B cell (primary cell): ENCODE measurements around the gene GDI2.

Experiments
- CTCF ChIP-seq: fragments of 200-600 bp; IDR thresholded peaks from one replicate; pipeline ENCODE4 v1.8.0; 2022; ENCODE audit warnings: antibody characterized with exemption, mild to moderate bottlenecking
- EZH2 ChIP-seq: IDR thresholded peaks from 2 replicates; pipeline ENCODE4 v1.6.1; 2012; ENCODE audit warnings: borderline replicate concordance, low read depth, mild to moderate bottlenecking, moderate library complexity, low read length; ENCODE audit not compliant: insufficient read depth, poor library complexity, severe bottlenecking

- TF ChIP-seq CTCF (no peak), EZH2 (no peak)
Measured at GRCh38 chr10:5829267-5829666, 16.0 kb upstream of the GDI2 start.
